ENCODE results near the gene COL6A2.

Gene COL6A2

GRCh38 chr21:46065914-46066551 lies 31.9 kb upstream of the COL6A2 start:
- H3K27ac ChIP-seq (ENCODE audit: low read length, poor library complexity, severe bottlenecking), result peak overlapping the region; percentile 42
- peaks cover 9% of the 10 kb centered on the region for H3K9me3 ChIP-seq (ENCODE audit: control insufficient read depth, low read length)
- peak overlapping the region; percentile 78 to 97 for H3K18ac ChIP-seq (ENCODE audit: low read depth in 1 of 2, low read length in 2 of 2)
- H3K4me1 ChIP-seq (ENCODE audit: control insufficient read depth, insufficient read depth, low read depth, low read length), result peaks cover 18% of the 10 kb centered on the region
- peak overlapping the region; percentile 22 to 39 for H3K4ac ChIP-seq (ENCODE audit: low read depth in 1 of 2, low read length in 2 of 2)
- peak overlapping the region; percentile 88 for H4K8ac ChIP-seq (ENCODE audit: low read length)
- peak overlapping the region; percentile 4 for H2BK15ac ChIP-seq (ENCODE audit: low read depth, poor library complexity, severe bottlenecking)
- peaks cover 0 to 4% of the 10 kb centered on the region in 2 experiments for H3K36me3 ChIP-seq (ENCODE audit: control insufficient read depth in 1 of 2, insufficient read depth in 2 of 2, low read depth in 1 of 2, low read length in 2 of 2)
- DNase-seq, result no peak
- H4K91ac ChIP-seq (ENCODE audit: low read length), result peak overlapping the region; percentile 91
- H2BK12ac ChIP-seq (ENCODE audit: low read length in 2 of 2), result peak overlapping the region in 1 of 2 experiments; percentile 91
- H3K9ac ChIP-seq (ENCODE audit: low read length), result peak overlapping the region; percentile 96
- no peak overlapping the region for H2AFZ ChIP-seq (ENCODE audit: low read depth, low read length)
- H3K27me3 ChIP-seq (ENCODE audit: control insufficient read depth in 1 of 2, insufficient read depth in 1 of 2, low read length in 2 of 2), result no peaks in the 10 kb centered on the region
- no peak overlapping the region for H3K23ac ChIP-seq (ENCODE audit: low read length in 2 of 2)
- H2AK5ac ChIP-seq (ENCODE audit: low read length, severe bottlenecking), result no peak overlapping the region
- no peaks in the 10 kb centered on the region for H3K79me1 ChIP-seq (replicated peaks; ENCODE audit: low read length, poor library complexity, severe bottlenecking)
- 65% methylated on average over 23 of the region's 23 CpGs for WGBS
- H2BK120ac ChIP-seq (ENCODE audit: low read depth, low read length), result peak overlapping the region; percentile 65
- peak overlapping the region in 1 of 2 experiments; percentile 48 for H3K14ac ChIP-seq (ENCODE audit: low read length in 2 of 2)
- peak overlapping the region; percentile 59 for H3K4me2 ChIP-seq (ENCODE audit: low read length, poor library complexity, severe bottlenecking)
- H3K4me3 ChIP-seq (ENCODE audit: insufficient read depth in 1 of 2, low read depth in 1 of 2, low read length in 2 of 2), result peak overlapping the region in 1 of 2 experiments; percentile 50
- H2BK5ac ChIP-seq (ENCODE audit: low read depth, low read length, poor library complexity, severe bottlenecking), result no peak overlapping the region

DNA sequence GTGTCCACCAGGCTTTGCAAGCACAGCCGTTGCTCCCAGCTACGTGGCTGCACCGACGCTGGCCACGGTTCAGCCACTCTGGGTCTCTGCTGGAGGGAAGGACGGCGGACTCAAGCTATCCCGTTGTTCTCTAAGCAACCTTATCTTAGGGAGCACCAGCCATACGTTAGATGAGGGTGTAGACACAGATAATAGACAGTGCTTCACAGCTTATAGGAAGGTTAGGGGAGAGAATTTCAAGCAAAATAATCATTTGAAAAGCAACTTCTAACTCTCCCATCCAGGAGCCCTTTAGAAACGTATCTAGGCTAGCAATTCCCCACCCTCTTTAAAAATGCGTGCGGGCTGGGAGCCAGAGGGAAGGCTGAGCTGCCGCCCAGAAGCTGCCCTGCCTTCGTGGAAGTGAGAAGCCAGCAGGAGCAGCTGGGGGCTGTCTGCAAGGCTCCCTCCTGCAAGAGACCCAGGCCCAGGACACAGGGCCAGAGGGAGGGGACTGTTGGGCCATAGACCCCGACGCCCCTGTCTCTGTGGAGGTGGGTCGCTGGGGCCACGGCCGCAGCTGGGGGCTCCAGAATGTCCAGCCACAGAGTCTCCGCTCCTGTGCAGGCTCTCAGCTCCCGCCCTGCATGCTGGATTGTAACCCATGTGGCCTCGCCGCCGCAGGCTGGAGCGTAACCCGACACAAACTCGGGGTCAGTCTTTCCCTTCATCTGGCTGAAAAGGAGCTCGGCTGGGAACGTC lies 31.2 kb upstream of the COL6A2 start:
- peak overlapping the region; percentile 75 to 85 for H2BK12ac ChIP-seq (ENCODE audit: low read length in 2 of 2)
- H3K9ac ChIP-seq (ENCODE audit: low read length), result peak overlapping the region; percentile 96
- WGBS, result 74% methylated on average over 29 of the region's 29 CpGs
- H3K9me3 ChIP-seq (ENCODE audit: control insufficient read depth, low read length), result peaks cover 9% of the 10 kb centered on the region
- peak overlapping the region; percentile 19 for H4K91ac ChIP-seq (ENCODE audit: low read length)
- H3K27me3 ChIP-seq (ENCODE audit: control insufficient read depth in 1 of 2, insufficient read depth in 1 of 2, low read length in 2 of 2), result no peaks in the 10 kb centered on the region
- peaks cover 18% of the 10 kb centered on the region for H3K4me1 ChIP-seq (ENCODE audit: control insufficient read depth, insufficient read depth, low read depth, low read length)
- H2BK15ac ChIP-seq (ENCODE audit: low read depth, poor library complexity, severe bottlenecking), result peak overlapping the region; percentile 53
- H3K14ac ChIP-seq (ENCODE audit: low read length in 2 of 2), result peak overlapping the region in 1 of 2 experiments; percentile 76
- peak overlapping the region; percentile 29 for H2BK120ac ChIP-seq (ENCODE audit: low read depth, low read length)
- no peaks in the 10 kb centered on the region for H3K79me1 ChIP-seq (replicated peaks; ENCODE audit: low read length, poor library complexity, severe bottlenecking)
- peak overlapping the region; percentile 74 for H4K8ac ChIP-seq (ENCODE audit: low read length)
- H3K4ac ChIP-seq (ENCODE audit: low read depth in 1 of 2, low read length in 2 of 2), result peak overlapping the region; percentile 37 to 66
- H3K18ac ChIP-seq (ENCODE audit: low read depth in 1 of 2, low read length in 2 of 2), result peak overlapping the region; percentile 60 to 92
- H3K4me3 ChIP-seq (ENCODE audit: insufficient read depth in 1 of 2, low read depth in 1 of 2, low read length in 2 of 2), result peak overlapping the region in 1 of 2 experiments; percentile 45
- H2BK5ac ChIP-seq (ENCODE audit: low read depth, low read length, poor library complexity, severe bottlenecking), result no peak overlapping the region
- no peak overlapping the region for H2AFZ ChIP-seq (ENCODE audit: low read depth, low read length)
- H3K4me2 ChIP-seq (ENCODE audit: low read length, poor library complexity, severe bottlenecking), result no peak overlapping the region
- H2AK5ac ChIP-seq (ENCODE audit: low read length, severe bottlenecking), result no peak overlapping the region
- H3K36me3 ChIP-seq (ENCODE audit: control insufficient read depth in 1 of 2, insufficient read depth in 2 of 2, low read depth in 1 of 2, low read length in 2 of 2), result peaks cover 0 to 6% of the 10 kb centered on the region in 2 experiments
- no peak for DNase-seq
- H3K23ac ChIP-seq (ENCODE audit: low read length in 2 of 2), result no peak overlapping the region
- H3K27ac ChIP-seq (ENCODE audit: low read length, poor library complexity, severe bottlenecking), result no peak overlapping the region

DNA sequence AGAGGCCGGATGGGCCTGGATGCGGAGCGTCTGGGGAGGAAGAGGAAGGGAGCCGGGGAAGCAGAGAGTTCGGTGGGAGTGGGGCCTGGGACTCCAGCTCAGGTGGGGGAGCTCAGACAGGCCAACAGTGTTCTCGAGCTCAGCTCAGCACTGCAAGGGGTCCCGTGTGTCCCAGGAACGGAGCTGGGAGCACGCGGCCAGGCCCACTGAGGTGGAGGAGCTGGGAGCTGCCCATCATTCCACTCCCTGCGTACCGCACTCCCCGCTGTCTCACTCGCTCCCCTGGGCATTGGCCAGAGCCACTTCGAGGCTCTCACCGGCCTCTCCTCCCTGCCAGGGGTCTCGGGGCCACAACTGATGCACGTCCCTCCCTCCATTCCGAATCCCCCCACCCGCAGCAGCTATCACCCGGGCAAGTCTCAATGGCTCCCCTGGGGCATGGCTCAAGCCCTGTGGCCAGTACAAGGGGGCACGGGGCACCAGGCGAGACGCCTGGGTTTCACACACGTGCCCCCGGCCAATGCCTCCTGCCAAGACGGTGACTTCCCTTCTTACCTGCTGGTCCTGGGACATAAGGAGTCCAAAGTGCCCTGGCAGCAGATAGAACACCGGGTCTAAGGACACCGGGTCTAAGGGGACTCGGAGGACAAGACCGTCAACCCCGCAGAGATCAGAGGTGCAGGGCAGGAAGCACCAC lies 30.3 kb upstream of the COL6A2 start:
- Histone ChIP-seq H3K27ac (ENCODE audit: low read length, poor library complexity, severe bottlenecking) (no peak overlapping the region), H2BK120ac (ENCODE audit: low read depth, low read length) (no peak overlapping the region), H2AFZ (ENCODE audit: low read depth, low read length) (no peak overlapping the region), H3K4me2 (ENCODE audit: low read length, poor library complexity, severe bottlenecking) (no peak overlapping the region), H4K8ac (ENCODE audit: low read length) (peak overlapping the region; percentile 50), H3K4me1 (ENCODE audit: control insufficient read depth, insufficient read depth, low read depth, low read length) (peaks cover 18% of the 10 kb centered on the region), H3K14ac (ENCODE audit: low read length in 2 of 2) (peak overlapping the region in 1 of 2 experiments; percentile 61), H3K4me3 (ENCODE audit: insufficient read depth in 1 of 2, low read depth in 1 of 2, low read length in 2 of 2) (peak overlapping the region in 1 of 2 experiments; percentile 45), H3K4ac (ENCODE audit: low read depth in 1 of 2, low read length in 2 of 2) (peak overlapping the region; percentile 25 to 43), H3K18ac (ENCODE audit: low read depth in 1 of 2, low read length in 2 of 2) (peak overlapping the region; percentile 64 to 81), H3K23ac (ENCODE audit: low read length in 2 of 2) (no peak overlapping the region), H3K9me3 (ENCODE audit: control insufficient read depth, low read length) (peaks cover 7% of the 10 kb centered on the region), H3K36me3 (ENCODE audit: control insufficient read depth in 1 of 2, insufficient read depth in 2 of 2, low read depth in 1 of 2, low read length in 2 of 2) (peaks cover 0 to 6% of the 10 kb centered on the region in 2 experiments), H2AK5ac (ENCODE audit: low read length, severe bottlenecking) (peak overlapping the region; percentile 12), H3K9ac (ENCODE audit: low read length) (peak overlapping the region; percentile 96), H2BK15ac (ENCODE audit: low read depth, poor library complexity, severe bottlenecking) (peak overlapping the region; percentile 76), H2BK5ac (ENCODE audit: low read depth, low read length, poor library complexity, severe bottlenecking) (no peak overlapping the region), H4K91ac (ENCODE audit: low read length) (peak overlapping the region; percentile 91), H3K79me1 (replicated peaks; ENCODE audit: low read length, poor library complexity, severe bottlenecking) (no peaks in the 10 kb centered on the region), H3K27me3 (ENCODE audit: control insufficient read depth in 1 of 2, insufficient read depth in 1 of 2, low read length in 2 of 2) (no peaks in the 10 kb centered on the region), H2BK12ac (ENCODE audit: low read length in 2 of 2) (peak overlapping the region; percentile 63 to 64)
- WGBS, result 95% methylated on average over 31 of the region's 32 CpGs
- DNase-seq, result no peak

Data from mesenchymal stem cell (in vitro differentiated cells and primary cell).